Measurements from ENCODE around the gene DDX42.
"Not testable (repeated sequence)": the region's sequence is repeated elsewhere in the genome, so short reads cannot be mapped to it uniquely, and the experiment has no call there.

DDX42 gene

GRCh38 chr17:63780928-63781327, 7.0 kb downstream of the DDX42 start:
- no peak for DNase-seq (ENCODE audit: low read depth, low spot score)

- DNase-seq (ENCODE audit: low read depth, low spot score), result no peak
Observed at GRCh38 chr17:63783522-63783921, 9.6 kb downstream of the DDX42 start.

GRCh38 chr17:63785556-63785955, 11.6 kb downstream of the DDX42 start:
- no peak for DNase-seq (ENCODE audit: low read depth, low spot score)

- no peak for DNase-seq (ENCODE audit: low read depth, low spot score)
Observed at GRCh38 chr17:63786117-63786516, 12.1 kb downstream of the DDX42 start.

- DNase-seq (ENCODE audit: low read depth, low spot score), result no peak
Observed at GRCh38 chr17:63786971-63787711, 13.2 kb downstream of the DDX42 start.

- no peak for DNase-seq (ENCODE audit: low read depth, low spot score)
Observed at GRCh38 chr17:63790057-63790456, 16.1 kb downstream of the DDX42 start.

- DNase-seq (ENCODE audit: low read depth, low spot score), result no peak
Observed at GRCh38 chr17:63792055-63792729, 18.2 kb downstream of the DDX42 start.

GRCh38 chr17:63796375-63796774, 22.4 kb downstream of the DDX42 start:
- not testable (repeated sequence) for DNase-seq (ENCODE audit: low read depth, low spot score)

- no peak for DNase-seq (ENCODE audit: low read depth, low spot score)
Observed at GRCh38 chr17:63798572-63799106, 24.7 kb downstream of the DDX42 start.

- no peak for DNase-seq (ENCODE audit: low read depth, low spot score)
Observed at GRCh38 chr17:63800783-63801182, 26.8 kb downstream of the DDX42 start.

GRCh38 chr17:63804328-63804727, 30.4 kb downstream of the DDX42 start:
- DNase-seq (ENCODE audit: low read depth, low spot score), result no peak

- no peak for DNase-seq (ENCODE audit: low read depth, low spot score)
Observed at GRCh38 chr17:63805591-63805990, 31.6 kb downstream of the DDX42 start.

- DNase-seq (ENCODE audit: low read depth, low spot score), result no peak
Observed at GRCh38 chr17:63809970-63810369, 36.0 kb downstream of the DDX42 start.

GRCh38 chr17:63816123-63816522, 42.2 kb downstream of the DDX42 start:
- no peak for DNase-seq (ENCODE audit: low read depth, low spot score)

GRCh38 chr17:63816669-63817068, 42.7 kb downstream of the DDX42 start:
- no peak for DNase-seq (ENCODE audit: low read depth, low spot score)

- no peak for DNase-seq (ENCODE audit: low read depth, low spot score)
Observed at GRCh38 chr17:63817736-63818385, 43.9 kb downstream of the DDX42 start.

- DNase-seq (ENCODE audit: low read depth, low spot score), result no peak
Observed at GRCh38 chr17:63819131-63819530, 45.2 kb downstream of the DDX42 start.

- DNase-seq (ENCODE audit: low read depth, low spot score), result no peak
Observed at GRCh38 chr17:63819585-63820537, 45.9 kb downstream of the DDX42 start.

GRCh38 chr17:63820963-63821561, 47.1 kb downstream of the DDX42 start:
- DNase-seq (ENCODE audit: low read depth, low spot score), result no peak

- no peak for DNase-seq (ENCODE audit: low read depth, low spot score)
Observed at GRCh38 chr17:63821804-63822203, 47.8 kb downstream of the DDX42 start.

- no peak for DNase-seq (ENCODE audit: low read depth, low spot score)
Observed at GRCh38 chr17:63822537-63822936, 48.6 kb downstream of the DDX42 start.
